ENCODE data around the gene SLC6A6.

SLC6A6 gene

DNA sequence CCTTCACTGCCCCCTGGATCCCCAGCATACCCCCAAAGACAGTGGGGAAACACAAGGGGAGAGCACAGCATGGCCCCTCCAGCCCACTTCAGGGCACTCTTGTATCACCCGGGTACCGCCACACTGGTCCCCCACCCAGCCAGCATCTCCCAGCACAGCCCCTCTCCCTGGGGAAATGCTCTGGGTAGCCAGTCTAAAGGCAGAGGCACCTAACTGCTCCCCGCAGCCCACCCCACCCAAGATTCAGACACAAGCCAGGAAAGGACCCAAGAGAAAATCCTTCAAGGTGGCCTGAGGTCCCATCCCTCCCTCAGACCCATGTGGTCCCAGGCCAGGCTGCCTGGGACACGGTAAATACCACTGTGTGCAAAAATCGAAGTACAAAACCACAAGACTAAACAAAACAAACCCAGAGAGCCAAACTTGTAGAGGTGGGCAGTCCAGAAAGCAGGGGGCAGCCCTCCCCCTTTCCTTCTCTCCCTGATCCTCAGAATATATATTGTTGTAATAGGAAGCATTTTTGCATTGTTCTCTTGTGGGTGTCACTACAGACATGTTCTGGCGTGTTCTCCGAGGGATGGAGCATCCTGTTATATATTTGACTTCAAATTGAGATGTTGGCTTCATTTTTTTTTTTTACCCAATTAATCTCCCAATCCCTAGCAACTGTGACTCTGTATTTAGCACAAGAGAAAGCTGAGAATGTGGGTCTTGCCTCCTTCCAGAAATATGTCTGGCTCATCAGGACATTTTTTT, 86.1 kb downstream of the SLC6A6 start:
- H3K4me1 ChIP-seq (ENCODE audit: control insufficient read depth in 5 of 5, insufficient read depth in 5 of 5, low read length in 5 of 5) = peaks cover 0 to 13% (median 0%) of the 10 kb centered on the region in 5 donors
- H3K9ac ChIP-seq (ENCODE audit: low read length in 5 of 5) = no peak overlapping the region
- no peak overlapping the region for H3K4me3 ChIP-seq (ENCODE audit: low read depth in 1 of 5, low read length in 5 of 5)
- H3K9me3 ChIP-seq (ENCODE audit: control insufficient read depth in 5 of 5, low read length in 5 of 5) = no peaks in the 10 kb centered on the region
- H3K27ac ChIP-seq (ENCODE audit: low read depth, low read length) = no peak overlapping the region
- peaks cover 2 to 61% (median 12%) of the 10 kb centered on the region in 5 donors for H3K36me3 ChIP-seq (ENCODE audit: control insufficient read depth in 5 of 5, insufficient read depth in 5 of 5, low read length in 5 of 5)
- H3K27me3 ChIP-seq (ENCODE audit: control insufficient read depth in 5 of 5, insufficient read depth in 4 of 5, low read length in 5 of 5) = no peaks in the 10 kb centered on the region

DNA sequence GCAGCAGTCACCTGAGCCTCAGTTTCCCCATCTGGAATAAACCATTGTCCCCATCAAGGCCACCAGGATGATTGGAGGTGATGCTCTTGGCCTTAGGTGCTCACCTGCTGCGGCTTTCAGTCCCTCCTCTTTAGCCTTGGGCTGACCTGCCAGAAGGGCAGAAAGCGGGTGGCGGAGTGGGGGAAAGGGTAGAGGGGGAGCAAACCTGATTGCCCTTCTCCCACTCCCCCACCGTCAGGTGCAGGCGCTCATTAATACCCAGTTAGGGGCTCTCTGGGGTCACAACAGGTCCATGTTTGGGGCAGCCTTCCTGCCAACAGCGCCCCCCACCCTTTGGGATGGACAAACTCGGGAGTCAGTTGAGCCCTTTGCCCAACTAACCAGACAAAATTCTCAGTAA, 87.2 kb downstream of the SLC6A6 start:
- no peaks in the 10 kb centered on the region for H3K27me3 ChIP-seq (ENCODE audit: control insufficient read depth in 5 of 5, insufficient read depth in 4 of 5, low read length in 5 of 5)
- H3K4me3 ChIP-seq (ENCODE audit: low read depth in 1 of 5, low read length in 5 of 5) = no peak overlapping the region
- H3K4me1 ChIP-seq (ENCODE audit: control insufficient read depth in 5 of 5, insufficient read depth in 5 of 5, low read length in 5 of 5) = peaks cover 0 to 13% (median 0%) of the 10 kb centered on the region in 5 donors
- no peak overlapping the region for H3K9ac ChIP-seq (ENCODE audit: low read length in 5 of 5)
- no peak overlapping the region for H3K27ac ChIP-seq (ENCODE audit: low read depth, low read length)
- peaks cover 2 to 53% (median 10%) of the 10 kb centered on the region in 5 donors for H3K36me3 ChIP-seq (ENCODE audit: control insufficient read depth in 5 of 5, insufficient read depth in 5 of 5, low read length in 5 of 5)
- H3K9me3 ChIP-seq (ENCODE audit: control insufficient read depth in 5 of 5, low read length in 5 of 5) = no peaks in the 10 kb centered on the region

- Histone ChIP-seq H3K9ac (ENCODE audit: low read length in 5 of 5) (no peak overlapping the region), H3K4me1 (ENCODE audit: control insufficient read depth in 5 of 5, insufficient read depth in 5 of 5, low read length in 5 of 5) (peaks cover 0 to 13% (median 0%) of the 10 kb centered on the region in 5 donors), H3K4me3 (ENCODE audit: low read depth in 1 of 5, low read length in 5 of 5) (no peak overlapping the region), H3K27me3 (ENCODE audit: control insufficient read depth in 5 of 5, insufficient read depth in 4 of 5, low read length in 5 of 5) (no peaks in the 10 kb centered on the region), H3K27ac (ENCODE audit: low read depth, low read length) (no peak overlapping the region), H3K36me3 (ENCODE audit: control insufficient read depth in 5 of 5, insufficient read depth in 5 of 5, low read length in 5 of 5) (peaks cover 2 to 51% (median 8%) of the 10 kb centered on the region in 5 donors), H3K9me3 (ENCODE audit: control insufficient read depth in 5 of 5, low read length in 5 of 5) (no peaks in the 10 kb centered on the region)
These were observed 87.8 kb downstream of the SLC6A6 start for GRCh38 chr3:14490255-14490654.

DNA sequence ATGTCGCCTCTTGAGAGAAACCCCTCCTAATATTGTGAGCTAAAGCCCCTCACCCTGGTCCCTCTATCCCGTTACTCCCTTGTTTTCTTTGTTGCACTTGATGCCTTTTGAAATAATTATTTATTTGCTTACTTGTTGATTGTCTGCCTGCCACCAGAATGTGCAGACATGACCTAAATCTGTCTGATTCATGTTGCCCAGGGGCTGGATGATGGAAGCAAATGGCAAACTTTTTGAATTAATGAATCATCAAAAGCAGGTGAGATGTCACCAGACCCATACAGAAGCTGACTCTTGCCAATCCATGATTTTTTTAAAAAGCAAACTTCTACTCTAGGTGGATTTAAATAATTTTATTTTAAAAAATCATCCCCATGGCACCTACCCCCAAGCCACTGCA, 88.4 kb downstream of the SLC6A6 start:
- Histone ChIP-seq H3K4me1 (ENCODE audit: control insufficient read depth in 5 of 5, insufficient read depth in 5 of 5, low read length in 5 of 5) (peaks cover 0 to 13% (median 0%) of the 10 kb centered on the region in 5 donors), H3K27ac (ENCODE audit: low read depth, low read length) (no peak overlapping the region), H3K9ac (ENCODE audit: low read length in 5 of 5) (no peak overlapping the region), H3K36me3 (ENCODE audit: control insufficient read depth in 5 of 5, insufficient read depth in 5 of 5, low read length in 5 of 5) (peaks cover 0 to 45% (median 6%) of the 10 kb centered on the region in 5 donors), H3K9me3 (ENCODE audit: control insufficient read depth in 5 of 5, low read length in 5 of 5) (no peaks in the 10 kb centered on the region), H3K27me3 (ENCODE audit: control insufficient read depth in 5 of 5, insufficient read depth in 4 of 5, low read length in 5 of 5) (no peaks in the 10 kb centered on the region), H3K4me3 (ENCODE audit: low read depth in 1 of 5, low read length in 5 of 5) (no peak overlapping the region)

GRCh38 chr3:14491396-14492190, 89.2 kb downstream of the SLC6A6 start:
- no peak overlapping the region for H3K9ac ChIP-seq (ENCODE audit: low read length in 5 of 5)
- peaks cover 0 to 2% (median 0%) of the 10 kb centered on the region in 5 donors for H3K27me3 ChIP-seq (ENCODE audit: control insufficient read depth in 5 of 5, insufficient read depth in 4 of 5, low read length in 5 of 5)
- H3K27ac ChIP-seq (ENCODE audit: low read depth, low read length) = no peak overlapping the region
- no peak overlapping the region for H3K4me3 ChIP-seq (ENCODE audit: low read depth in 1 of 5, low read length in 5 of 5)
- H3K9me3 ChIP-seq (ENCODE audit: control insufficient read depth in 5 of 5, low read length in 5 of 5) = no peaks in the 10 kb centered on the region
- H3K36me3 ChIP-seq (ENCODE audit: control insufficient read depth in 5 of 5, insufficient read depth in 5 of 5, low read length in 5 of 5) = peaks cover 0 to 41% (median 6%) of the 10 kb centered on the region in 5 donors
- peaks cover 0 to 13% (median 0%) of the 10 kb centered on the region in 5 donors for H3K4me1 ChIP-seq (ENCODE audit: control insufficient read depth in 5 of 5, insufficient read depth in 5 of 5, low read length in 5 of 5)

DNA sequence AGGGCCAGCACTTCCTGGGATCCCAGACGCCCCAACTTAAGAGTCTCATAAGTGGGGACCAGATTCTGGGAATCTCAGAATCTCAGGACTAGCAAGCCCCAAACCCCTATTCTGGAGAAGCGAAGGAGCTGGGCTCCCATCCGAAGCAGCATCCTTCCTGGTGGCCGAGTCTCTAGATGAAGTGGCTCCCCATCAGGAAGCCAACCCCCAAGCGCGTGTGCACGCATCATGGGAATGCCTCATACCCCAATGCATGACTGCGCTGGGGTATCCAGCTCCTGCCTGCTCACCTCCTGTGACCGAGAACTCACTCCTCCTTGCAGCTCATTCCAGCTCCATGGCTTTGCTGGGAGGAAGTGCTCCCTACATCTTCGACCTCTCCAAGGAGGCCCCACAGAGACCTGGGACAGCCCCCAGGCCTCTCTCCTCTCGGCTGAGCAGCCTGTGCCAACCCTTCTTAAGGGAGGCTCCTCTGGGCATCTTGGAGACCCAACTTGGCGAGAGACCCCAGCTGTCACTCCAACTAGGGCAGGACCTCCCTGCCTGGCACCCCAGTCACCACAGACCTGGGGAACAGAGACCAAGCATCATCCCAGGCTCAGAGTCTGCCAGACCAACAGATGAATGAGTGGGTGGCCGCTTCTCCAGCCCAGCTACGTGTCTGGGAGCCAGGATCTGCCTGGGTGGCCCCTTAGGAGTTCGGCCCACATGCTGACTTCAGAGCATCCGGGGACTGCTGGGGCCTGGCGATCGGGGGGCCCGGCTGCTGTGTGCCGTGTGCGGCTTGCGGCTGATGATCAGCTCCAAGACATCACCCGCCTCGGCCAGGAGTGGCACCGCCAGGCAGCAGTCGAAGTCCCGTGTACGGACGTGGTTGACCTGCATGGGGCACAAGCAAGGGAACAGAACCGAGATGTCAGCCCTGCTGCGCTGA, 90.8 kb downstream of the SLC6A6 start:
- Histone ChIP-seq H3K9ac (ENCODE audit: low read length in 5 of 5) (no peak overlapping the region), H3K4me3 (ENCODE audit: low read depth in 1 of 5, low read length in 5 of 5) (no peak overlapping the region), H3K9me3 (ENCODE audit: control insufficient read depth in 5 of 5, low read length in 5 of 5) (no peaks in the 10 kb centered on the region), H3K36me3 (ENCODE audit: control insufficient read depth in 5 of 5, insufficient read depth in 5 of 5, low read length in 5 of 5) (peaks cover 0 to 25% (median 2%) of the 10 kb centered on the region in 5 donors), H3K27me3 (ENCODE audit: control insufficient read depth in 5 of 5, insufficient read depth in 4 of 5, low read length in 5 of 5) (peaks cover 0 to 5% (median 0%) of the 10 kb centered on the region in 5 donors), H3K27ac (ENCODE audit: low read depth, low read length) (no peak overlapping the region), H3K4me1 (ENCODE audit: control insufficient read depth in 5 of 5, insufficient read depth in 5 of 5, low read length in 5 of 5) (peaks cover 0 to 5% (median 0%) of the 10 kb centered on the region in 5 donors)

DNA sequence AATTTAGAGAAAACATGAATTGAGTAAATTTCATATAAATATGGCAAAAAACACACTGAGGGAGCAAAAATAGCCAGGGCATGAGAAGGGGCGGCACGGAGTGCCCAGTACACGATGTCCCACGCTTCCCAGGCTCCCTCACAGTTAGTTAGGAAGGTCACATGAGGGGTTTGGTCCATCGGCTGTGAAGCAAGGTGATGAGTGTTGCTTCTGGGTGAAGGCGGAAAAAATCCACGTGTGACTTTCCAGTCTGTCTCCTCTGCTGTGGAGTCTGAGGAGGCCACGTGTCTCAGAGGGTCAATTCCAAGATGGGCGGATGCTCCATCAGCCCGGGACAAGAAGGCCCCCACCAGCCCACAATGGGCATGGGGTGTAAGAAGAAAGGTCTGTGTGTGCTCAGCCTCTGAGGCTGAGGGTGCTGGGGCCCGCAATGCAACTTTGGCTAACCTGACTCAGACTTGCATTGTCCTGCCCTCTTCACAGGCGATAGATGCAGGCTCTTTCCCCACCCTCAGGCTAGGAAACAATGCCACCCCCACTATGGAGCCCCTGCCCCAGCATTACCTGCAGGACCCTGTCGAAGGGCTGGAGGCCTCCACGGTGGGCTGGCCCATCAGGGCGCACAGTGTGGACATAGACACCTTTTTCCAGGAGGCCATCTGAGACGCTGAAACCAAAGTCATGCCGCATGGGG, 92.0 kb downstream of the SLC6A6 start:
- peaks cover 0 to 3% (median 0%) of the 10 kb centered on the region in 5 donors for H3K9me3 ChIP-seq (ENCODE audit: control insufficient read depth in 5 of 5, low read length in 5 of 5)
- no peaks in the 10 kb centered on the region for H3K4me1 ChIP-seq (ENCODE audit: control insufficient read depth in 5 of 5, insufficient read depth in 5 of 5, low read length in 5 of 5)
- no peak overlapping the region for H3K9ac ChIP-seq (ENCODE audit: low read length in 5 of 5)
- H3K27me3 ChIP-seq (ENCODE audit: control insufficient read depth in 5 of 5, insufficient read depth in 4 of 5, low read length in 5 of 5) = peaks cover 0 to 5% (median 0%) of the 10 kb centered on the region in 5 donors
- H3K27ac ChIP-seq (ENCODE audit: low read depth, low read length) = no peak overlapping the region
- H3K4me3 ChIP-seq (ENCODE audit: low read depth in 1 of 5, low read length in 5 of 5) = no peak overlapping the region
- peaks cover 0 to 19% (median 1%) of the 10 kb centered on the region in 5 donors for H3K36me3 ChIP-seq (ENCODE audit: control insufficient read depth in 5 of 5, insufficient read depth in 5 of 5, low read length in 5 of 5)

DNA sequence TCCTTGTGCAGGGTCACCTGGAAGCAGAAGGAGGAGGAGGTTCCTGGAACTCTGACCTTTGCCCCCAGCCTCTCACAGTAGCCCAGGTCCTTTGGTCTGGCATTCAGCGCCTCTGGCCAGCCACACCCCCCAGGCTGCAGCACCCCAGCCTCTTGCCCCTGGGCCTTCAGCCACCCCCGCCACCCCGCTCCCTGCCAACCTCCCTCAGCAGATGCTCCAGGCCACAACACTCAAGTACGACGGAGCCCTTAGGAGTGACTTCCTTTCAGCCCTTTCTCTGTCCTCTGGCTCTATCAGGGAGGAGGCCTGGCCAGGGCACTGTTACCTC, 92.5 kb downstream of the SLC6A6 start:
- peaks cover 0 to 14% (median 0%) of the 10 kb centered on the region in 5 donors for H3K36me3 ChIP-seq (ENCODE audit: control insufficient read depth in 5 of 5, insufficient read depth in 5 of 5, low read length in 5 of 5)

DNA sequence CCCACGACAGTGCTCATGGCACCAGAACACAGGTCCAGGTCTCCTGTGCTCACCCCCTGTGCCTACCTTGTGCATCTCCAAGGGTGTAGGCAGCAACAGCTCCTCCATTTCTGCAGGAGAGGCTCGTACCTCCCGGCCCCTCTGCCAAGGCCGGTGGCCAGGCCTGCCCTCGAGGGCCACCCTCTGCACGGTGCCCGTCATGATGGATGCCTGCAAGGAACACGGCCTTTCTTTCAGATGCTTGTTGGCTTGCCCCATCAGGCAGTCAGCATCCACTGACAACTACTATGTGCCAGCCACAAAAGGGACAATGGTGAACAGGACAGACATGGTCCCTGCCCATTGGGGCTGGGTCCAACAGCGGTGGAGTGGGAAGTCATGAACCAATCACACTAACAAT, 93.9 kb downstream of the SLC6A6 start:
- peaks cover 0 to 13% (median 9%) of the 10 kb centered on the region in 5 donors for H3K9me3 ChIP-seq (ENCODE audit: control insufficient read depth in 5 of 5, low read length in 5 of 5)
- H3K36me3 ChIP-seq (ENCODE audit: control insufficient read depth in 5 of 5, insufficient read depth in 5 of 5, low read length in 5 of 5) = peaks cover 0 to 9% (median 0%) of the 10 kb centered on the region in 5 donors
- H3K27ac ChIP-seq (ENCODE audit: low read depth, low read length) = no peak overlapping the region

More for the DNA sequence above, 92.5 kb downstream of the SLC6A6 start:
- Histone ChIP-seq H3K9me3 (ENCODE audit: control insufficient read depth in 5 of 5, low read length in 5 of 5) (peaks cover 0 to 3% (median under 1%) of the 10 kb centered on the region in 5 donors), H3K4me1 (ENCODE audit: control insufficient read depth in 5 of 5, insufficient read depth in 5 of 5, low read length in 5 of 5) (no peaks in the 10 kb centered on the region), H3K4me3 (ENCODE audit: low read depth in 1 of 5, low read length in 5 of 5) (no peak overlapping the region), H3K27me3 (ENCODE audit: control insufficient read depth in 5 of 5, insufficient read depth in 4 of 5, low read length in 5 of 5) (peaks cover 0 to 5% (median 0%) of the 10 kb centered on the region in 5 donors), H3K27ac (ENCODE audit: low read depth, low read length) (no peak overlapping the region), H3K9ac (ENCODE audit: low read length in 5 of 5) (no peak overlapping the region)

More for the DNA sequence above, 93.9 kb downstream of the SLC6A6 start:
- Histone ChIP-seq H3K4me1 (ENCODE audit: control insufficient read depth in 5 of 5, insufficient read depth in 5 of 5, low read length in 5 of 5) (no peaks in the 10 kb centered on the region), H3K9ac (ENCODE audit: low read length in 5 of 5) (no peak overlapping the region), H3K4me3 (ENCODE audit: low read depth in 1 of 5, low read length in 5 of 5) (no peak overlapping the region), H3K27me3 (ENCODE audit: control insufficient read depth in 5 of 5, insufficient read depth in 4 of 5, low read length in 5 of 5) (peaks cover 0 to 5% (median 0%) of the 10 kb centered on the region in 5 donors)

Data from subcutaneous abdominal adipose tissue (tissue), 5 donors.